ENCODE results near the gene CFAP58.

The CFAP58 gene

GRCh38 chr10:104374591-104374990, 21.0 kb downstream of the CFAP58 start:
- Histone ChIP-seq H3K4me3 (ENCODE audit: low read length) (no peak overlapping the region), H3K4me1 (ENCODE audit: control insufficient read depth, insufficient read depth, low read length) (no peaks in the 10 kb centered on the region), H3K27me3 (ENCODE audit: control insufficient read depth, insufficient read depth, low read length) (no peaks in the 10 kb centered on the region), H3K9ac (ENCODE audit: low read length) (no peak overlapping the region), H3K27ac (ENCODE audit: low read depth, low read length) (no peak overlapping the region), H3K36me3 (ENCODE audit: control insufficient read depth, insufficient read depth, low read length) (no peaks in the 10 kb centered on the region)

- Histone ChIP-seq H3K27me3 (ENCODE audit: control insufficient read depth, insufficient read depth, low read length) (no peaks in the 10 kb centered on the region), H3K27ac (ENCODE audit: low read depth, low read length) (no peak overlapping the region), H3K36me3 (ENCODE audit: control insufficient read depth, insufficient read depth, low read length) (no peaks in the 10 kb centered on the region), H3K4me1 (ENCODE audit: control insufficient read depth, insufficient read depth, low read length) (no peaks in the 10 kb centered on the region), H3K9ac (ENCODE audit: low read length) (no peak overlapping the region), H3K4me3 (ENCODE audit: low read length) (no peak overlapping the region)
Measured at GRCh38 chr10:104376784-104377300, 23.2 kb downstream of the CFAP58 start.

- H3K36me3 ChIP-seq (ENCODE audit: control insufficient read depth, insufficient read depth, low read length), result no peaks in the 10 kb centered on the region
- no peaks in the 10 kb centered on the region for H3K27me3 ChIP-seq (ENCODE audit: control insufficient read depth, insufficient read depth, low read length)
- H3K4me3 ChIP-seq (ENCODE audit: low read length), result no peak overlapping the region
- no peak overlapping the region for H3K9ac ChIP-seq (ENCODE audit: low read length)
- no peaks in the 10 kb centered on the region for H3K4me1 ChIP-seq (ENCODE audit: control insufficient read depth, insufficient read depth, low read length)
- no peak overlapping the region for H3K27ac ChIP-seq (ENCODE audit: low read depth, low read length)
Measured at GRCh38 chr10:104380336-104380735, 26.7 kb downstream of the CFAP58 start.

- Histone ChIP-seq H3K27ac (ENCODE audit: low read depth, low read length) (no peak overlapping the region), H3K4me1 (ENCODE audit: control insufficient read depth, insufficient read depth, low read length) (no peaks in the 10 kb centered on the region), H3K27me3 (ENCODE audit: control insufficient read depth, insufficient read depth, low read length) (no peaks in the 10 kb centered on the region), H3K36me3 (ENCODE audit: control insufficient read depth, insufficient read depth, low read length) (no peaks in the 10 kb centered on the region), H3K4me3 (ENCODE audit: low read length) (no peak overlapping the region), H3K9ac (ENCODE audit: low read length) (no peak overlapping the region)
Measured at GRCh38 chr10:104387130-104387888, 33.7 kb downstream of the CFAP58 start.

DNA sequence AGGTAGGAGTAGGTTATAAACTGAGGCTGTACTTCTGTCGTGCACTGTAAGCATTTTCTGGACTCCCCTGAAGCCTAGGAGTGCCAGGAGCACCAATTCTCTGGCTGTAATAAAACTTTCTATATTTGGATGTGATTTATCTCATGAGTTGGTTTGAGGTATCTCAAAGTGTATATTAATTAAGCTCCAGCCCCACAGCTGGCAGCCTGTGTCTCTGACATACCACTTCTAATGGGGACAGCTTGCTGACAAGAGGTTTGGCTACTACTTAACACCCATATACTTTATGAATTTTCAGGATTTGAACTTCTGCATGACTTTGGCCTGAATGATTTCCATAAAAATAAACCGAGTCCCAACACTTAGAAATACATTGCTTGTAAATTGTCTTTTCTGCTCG, 35.2 kb downstream of the CFAP58 start:
- Histone ChIP-seq H3K4me1 (ENCODE audit: control insufficient read depth, insufficient read depth, low read length) (no peaks in the 10 kb centered on the region), H3K9ac (ENCODE audit: low read length) (no peak overlapping the region), H3K27me3 (ENCODE audit: control insufficient read depth, insufficient read depth, low read length) (no peaks in the 10 kb centered on the region), H3K36me3 (ENCODE audit: control insufficient read depth, insufficient read depth, low read length) (no peaks in the 10 kb centered on the region), H3K27ac (ENCODE audit: low read depth, low read length) (no peak overlapping the region), H3K4me3 (ENCODE audit: low read length) (no peak overlapping the region)

GRCh38 chr10:104391150-104391968, 37.7 kb downstream of the CFAP58 start:
- no peak overlapping the region for H3K9ac ChIP-seq (ENCODE audit: low read length)
- no peak overlapping the region for H3K4me3 ChIP-seq (ENCODE audit: low read length)
- H3K27ac ChIP-seq (ENCODE audit: low read depth, low read length), result no peak overlapping the region
- no peaks in the 10 kb centered on the region for H3K27me3 ChIP-seq (ENCODE audit: control insufficient read depth, insufficient read depth, low read length)
- H3K36me3 ChIP-seq (ENCODE audit: control insufficient read depth, insufficient read depth, low read length), result no peaks in the 10 kb centered on the region
- H3K4me1 ChIP-seq (ENCODE audit: control insufficient read depth, insufficient read depth, low read length), result no peaks in the 10 kb centered on the region

GRCh38 chr10:104391969-104392296, 38.3 kb downstream of the CFAP58 start:
- no peaks in the 10 kb centered on the region for H3K4me1 ChIP-seq (ENCODE audit: control insufficient read depth, insufficient read depth, low read length)
- no peak overlapping the region for H3K4me3 ChIP-seq (ENCODE audit: low read length)
- no peaks in the 10 kb centered on the region for H3K27me3 ChIP-seq (ENCODE audit: control insufficient read depth, insufficient read depth, low read length)
- H3K27ac ChIP-seq (ENCODE audit: low read depth, low read length), result no peak overlapping the region
- no peak overlapping the region for H3K9ac ChIP-seq (ENCODE audit: low read length)
- no peaks in the 10 kb centered on the region for H3K36me3 ChIP-seq (ENCODE audit: control insufficient read depth, insufficient read depth, low read length)

GRCh38 chr10:104393387-104393786, 39.8 kb downstream of the CFAP58 start:
- no peaks in the 10 kb centered on the region for H3K36me3 ChIP-seq (ENCODE audit: control insufficient read depth, insufficient read depth, low read length)
- H3K4me1 ChIP-seq (ENCODE audit: control insufficient read depth, insufficient read depth, low read length), result no peaks in the 10 kb centered on the region
- no peaks in the 10 kb centered on the region for H3K27me3 ChIP-seq (ENCODE audit: control insufficient read depth, insufficient read depth, low read length)
- no peak overlapping the region for H3K9ac ChIP-seq (ENCODE audit: low read length)
- no peak overlapping the region for H3K27ac ChIP-seq (ENCODE audit: low read depth, low read length)
- no peak overlapping the region for H3K4me3 ChIP-seq (ENCODE audit: low read length)

- Histone ChIP-seq H3K27me3 (ENCODE audit: control insufficient read depth, insufficient read depth, low read length) (no peaks in the 10 kb centered on the region), H3K27ac (ENCODE audit: low read depth, low read length) (no peak overlapping the region), H3K4me1 (ENCODE audit: control insufficient read depth, insufficient read depth, low read length) (no peaks in the 10 kb centered on the region), H3K9ac (ENCODE audit: low read length) (no peak overlapping the region), H3K4me3 (ENCODE audit: low read length) (no peak overlapping the region), H3K36me3 (ENCODE audit: control insufficient read depth, insufficient read depth, low read length) (no peaks in the 10 kb centered on the region)
Measured at GRCh38 chr10:104396581-104396980, 42.9 kb downstream of the CFAP58 start.

DNA sequence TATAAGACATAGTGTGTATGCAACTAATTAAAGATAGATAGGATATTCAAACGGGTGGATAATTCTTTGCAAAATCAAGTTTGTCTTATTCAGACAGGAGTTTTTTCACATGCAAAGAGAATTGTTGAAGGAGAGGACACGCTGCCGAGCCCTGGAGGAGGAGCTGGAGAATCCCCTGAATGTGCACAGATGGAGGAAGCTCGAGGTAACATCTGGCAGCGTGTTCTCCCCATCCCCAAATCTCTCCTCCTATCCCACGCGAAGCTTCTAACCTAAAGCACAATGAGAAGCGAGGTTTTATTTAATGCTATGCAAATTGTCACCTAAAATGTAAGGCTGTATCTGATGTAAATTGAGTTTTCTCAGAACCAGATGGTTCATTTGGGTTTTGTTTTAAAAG, 50.0 kb downstream of the CFAP58 start:
- Histone ChIP-seq H3K27me3 (ENCODE audit: control insufficient read depth, insufficient read depth, low read length) (no peaks in the 10 kb centered on the region), H3K4me3 (ENCODE audit: low read length) (no peak overlapping the region), H3K36me3 (ENCODE audit: control insufficient read depth, insufficient read depth, low read length) (no peaks in the 10 kb centered on the region), H3K27ac (ENCODE audit: low read depth, low read length) (no peak overlapping the region), H3K4me1 (ENCODE audit: control insufficient read depth, insufficient read depth, low read length) (no peaks in the 10 kb centered on the region), H3K9ac (ENCODE audit: low read length) (no peak overlapping the region)

DNA sequence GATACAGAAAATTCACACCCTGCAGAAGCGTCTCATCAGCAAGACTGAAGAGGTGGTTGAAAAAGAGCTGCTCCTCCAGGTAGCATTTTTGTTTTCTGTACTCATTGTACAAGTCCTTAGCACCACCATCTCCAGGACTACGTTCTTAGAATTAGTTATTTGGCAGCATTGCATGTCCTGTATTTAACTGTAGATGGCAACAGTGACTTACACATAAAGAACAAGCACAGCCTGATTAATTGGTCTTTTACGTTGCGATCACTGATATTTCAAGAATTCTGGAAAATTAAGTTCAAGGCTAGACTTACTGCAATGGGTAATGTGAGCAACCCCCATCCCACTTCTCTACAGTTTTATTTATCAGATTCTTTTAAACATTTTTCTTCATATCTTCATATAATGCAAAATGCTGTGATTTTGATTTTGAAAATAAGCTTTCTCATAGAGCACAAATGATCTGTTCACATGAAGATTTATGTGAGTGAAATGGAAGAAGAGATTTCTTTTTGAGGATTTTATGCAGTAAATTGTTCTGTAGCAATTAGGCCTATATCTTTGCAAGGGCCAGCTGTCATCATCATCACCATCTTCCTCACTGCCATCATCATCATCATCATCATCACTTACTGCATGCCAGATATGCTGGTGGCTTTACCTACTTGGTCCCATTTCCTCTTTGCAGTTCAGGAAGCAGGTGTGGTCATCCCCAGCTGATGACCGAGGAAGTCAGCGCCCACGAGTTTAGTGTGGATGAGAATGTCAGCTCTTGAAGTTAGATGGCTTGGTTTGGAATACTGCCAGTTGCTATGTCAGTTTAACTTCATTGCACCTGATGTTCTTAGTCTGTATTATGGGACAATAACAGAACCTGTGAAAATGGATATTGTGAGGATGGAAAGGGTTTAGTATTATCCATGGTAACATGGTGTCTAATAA, 53.4 kb downstream of the CFAP58 start:
- Histone ChIP-seq H3K9ac (ENCODE audit: low read length) (no peak overlapping the region), H3K27ac (ENCODE audit: low read depth, low read length) (no peak overlapping the region), H3K36me3 (ENCODE audit: control insufficient read depth, insufficient read depth, low read length) (no peaks in the 10 kb centered on the region), H3K4me3 (ENCODE audit: low read length) (no peak overlapping the region), H3K27me3 (ENCODE audit: control insufficient read depth, insufficient read depth, low read length) (no peaks in the 10 kb centered on the region), H3K4me1 (ENCODE audit: control insufficient read depth, insufficient read depth, low read length) (no peaks in the 10 kb centered on the region)

GRCh38 chr10:104413528-104413927, 59.9 kb downstream of the CFAP58 start:
- no peaks in the 10 kb centered on the region for H3K27me3 ChIP-seq (ENCODE audit: control insufficient read depth, insufficient read depth, low read length)
- H3K9ac ChIP-seq (ENCODE audit: low read length), result no peak overlapping the region
- H3K36me3 ChIP-seq (ENCODE audit: control insufficient read depth, insufficient read depth, low read length), result no peaks in the 10 kb centered on the region
- H3K4me1 ChIP-seq (ENCODE audit: control insufficient read depth, insufficient read depth, low read length), result no peaks in the 10 kb centered on the region
- H3K27ac ChIP-seq (ENCODE audit: low read depth, low read length), result no peak overlapping the region
- no peak overlapping the region for H3K4me3 ChIP-seq (ENCODE audit: low read length)

Data from rectal smooth muscle tissue (tissue), 1 donor.